Duodenal mucosa (tissue), 2 donors: Measurements from ENCODE around the gene SMCP.

Source experiments
- H3K27ac ChIP-seq: one replicate; pipeline ENCODE4 v1.7.0; 2013; ENCODE audit warnings: low read depth, low read length
- H3K27me3 ChIP-seq, 2 donors: one replicate each; pipeline ENCODE4 v1.7.0; 2013; ENCODE audit warnings: low read length in 2 of 2, control low read depth in 1 of 2; ENCODE audit not compliant: insufficient read depth in 2 of 2, control insufficient read depth in 1 of 2
- H3K36me3 ChIP-seq, 2 donors: one replicate each; pipeline ENCODE4 v1.7.0; 2013; ENCODE audit warnings: low read length in 2 of 2, control low read depth in 1 of 2; ENCODE audit not compliant: insufficient read depth in 2 of 2, control insufficient read depth in 1 of 2
- H3K4me1 ChIP-seq, 2 donors: one replicate each; pipeline ENCODE4 v1.7.0; 2013; ENCODE audit warnings: low read length in 2 of 2, control low read depth in 1 of 2; ENCODE audit not compliant: insufficient read depth in 2 of 2, control insufficient read depth in 1 of 2
- H3K4me3 ChIP-seq, 2 donors: one replicate each; pipeline ENCODE4 v1.7.0; 2013; ENCODE audit warnings: low read length in 2 of 2, low read depth in 1 of 2
- H3K9ac ChIP-seq, 2 donors: one replicate each; pipeline ENCODE4 v1.7.0; 2013; ENCODE audit warnings: low read length in 2 of 2, low read depth in 1 of 2
- H3K9me3 ChIP-seq, 2 donors: one replicate each; pipeline ENCODE4 v1.7.0; 2013; ENCODE audit warnings: low read length in 2 of 2, control low read depth in 1 of 2; ENCODE audit not compliant: control insufficient read depth in 1 of 2

SMCP gene, protein sequence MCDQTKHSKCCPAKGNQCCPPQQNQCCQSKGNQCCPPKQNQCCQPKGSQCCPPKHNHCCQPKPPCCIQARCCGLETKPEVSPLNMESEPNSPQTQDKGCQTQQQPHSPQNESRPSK

DNA sequence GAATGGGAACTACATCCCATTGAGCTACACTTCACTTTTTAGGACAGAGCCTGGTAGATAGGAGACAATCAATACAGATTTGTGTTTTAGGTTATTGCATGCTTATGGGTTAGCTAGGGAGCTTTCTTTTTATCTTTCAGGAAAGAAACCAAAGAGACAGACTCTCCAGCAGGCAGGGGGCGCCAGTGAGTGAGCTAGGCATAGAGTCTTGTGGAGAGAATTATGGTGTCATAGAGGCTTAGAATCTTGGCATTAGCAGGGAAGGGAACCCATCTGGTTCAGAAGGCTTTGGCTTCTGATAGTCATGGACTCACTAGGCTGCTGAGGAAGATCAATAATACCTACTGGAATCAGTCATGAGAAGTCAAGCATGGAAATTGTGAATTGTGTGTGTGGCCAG is at the start of gene SMCP:
TSS of gene SMCP (plus strand) at position 281 of the 400 bp plus-strand sequence. CDS start 6,101 bp downstream, outside the sequence.
- Histone ChIP-seq H3K36me3 (no peaks in the 10 kb centered on the region), H3K27ac (no peak within 1 kb of the TSS), H3K9me3 (no peaks in the 10 kb centered on the region), H3K4me3 (no peak within 1 kb of the TSS), H3K27me3 (no peaks in the 10 kb centered on the region), H3K4me1 (no peaks in the 10 kb centered on the region), H3K9ac (no peak within 1 kb of the TSS)

DNA sequence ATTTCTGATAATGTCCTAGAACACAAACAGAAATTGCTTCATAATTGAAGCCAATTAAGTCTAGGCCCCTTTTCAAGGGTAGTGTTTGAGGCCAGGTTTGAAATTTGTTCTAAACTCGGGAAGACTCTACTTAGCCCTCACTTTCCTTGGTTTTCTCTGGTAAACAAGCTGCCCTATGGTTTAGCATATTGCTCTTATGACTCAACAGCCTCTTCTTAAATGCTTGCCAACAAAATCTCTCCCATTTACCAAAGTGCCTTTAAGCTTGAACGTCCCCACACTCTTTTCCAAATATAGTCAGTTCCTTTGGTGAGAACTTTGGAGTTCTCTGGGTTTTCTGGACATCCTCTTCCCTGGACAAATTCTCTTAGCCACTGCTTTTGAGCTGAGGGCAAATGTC is 41.3 kb upstream of the SMCP start:
- Histone ChIP-seq H3K27me3 (no peaks in the 10 kb centered on the region), H3K9ac (no peak overlapping the region), H3K4me1 (no peaks in the 10 kb centered on the region), H3K27ac (no peak overlapping the region), H3K9me3 (no peaks in the 10 kb centered on the region), H3K4me3 (no peak overlapping the region), H3K36me3 (no peaks in the 10 kb centered on the region)

DNA sequence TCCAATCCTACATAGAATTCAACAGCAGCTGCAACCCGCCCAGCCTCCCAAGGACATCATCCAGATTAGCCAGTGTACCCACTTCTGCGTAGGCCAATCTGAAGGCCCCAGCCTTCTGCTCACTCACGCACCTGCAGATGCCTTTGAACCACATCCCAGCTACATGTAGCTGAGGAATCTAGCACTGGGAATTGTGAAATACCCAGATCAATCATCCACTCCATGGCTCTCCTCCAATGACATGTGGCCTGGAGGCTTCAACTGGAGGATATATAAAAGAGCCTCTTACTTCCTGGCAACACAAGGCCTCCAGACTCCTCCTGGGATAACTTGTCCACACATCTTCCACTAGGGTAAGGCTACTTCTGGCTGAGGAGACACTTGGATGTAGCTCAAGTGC is 35.6 kb upstream of the SMCP start, which contains the start of gene LCE6A:
TSS of gene LCE6A (plus strand) at position 301 of the 400 bp plus-strand sequence. CDS start 665 bp downstream, outside the sequence.
- Histone ChIP-seq H3K36me3 (no peaks in the 10 kb centered on the region), H3K9ac (no peak within 1 kb of the TSS), H3K27ac (no peak within 1 kb of the TSS), H3K9me3 (no peaks in the 10 kb centered on the region), H3K4me1 (no peaks in the 10 kb centered on the region), H3K4me3 (no peak within 1 kb of the TSS), H3K27me3 (no peaks in the 10 kb centered on the region)

DNA sequence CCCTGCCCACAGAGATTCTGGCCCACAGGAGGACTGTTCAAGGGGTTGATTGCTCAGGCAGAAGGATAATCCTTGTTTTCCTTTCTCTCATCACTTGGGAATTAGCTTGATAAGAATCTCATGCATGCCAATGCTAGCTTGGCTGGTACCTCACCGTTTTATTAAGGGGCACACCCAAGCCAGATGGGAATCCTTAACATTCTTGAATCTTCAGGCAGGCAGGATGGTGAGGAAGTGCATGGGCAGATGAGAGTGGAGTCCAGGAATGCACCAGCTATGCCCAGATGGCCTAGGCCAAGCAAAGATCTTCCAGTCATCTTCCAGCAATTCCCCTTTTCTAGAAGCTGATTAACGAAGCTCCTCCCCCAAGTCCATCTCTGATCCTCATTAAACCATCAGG is 22.5 kb upstream of the SMCP start:
- Histone ChIP-seq H3K4me3 (no peak overlapping the region), H3K9ac (no peak overlapping the region), H3K27ac (no peak overlapping the region), H3K9me3 (no peaks in the 10 kb centered on the region), H3K36me3 (no peaks in the 10 kb centered on the region), H3K4me1 (no peaks in the 10 kb centered on the region), H3K27me3 (no peaks in the 10 kb centered on the region)

DNA sequence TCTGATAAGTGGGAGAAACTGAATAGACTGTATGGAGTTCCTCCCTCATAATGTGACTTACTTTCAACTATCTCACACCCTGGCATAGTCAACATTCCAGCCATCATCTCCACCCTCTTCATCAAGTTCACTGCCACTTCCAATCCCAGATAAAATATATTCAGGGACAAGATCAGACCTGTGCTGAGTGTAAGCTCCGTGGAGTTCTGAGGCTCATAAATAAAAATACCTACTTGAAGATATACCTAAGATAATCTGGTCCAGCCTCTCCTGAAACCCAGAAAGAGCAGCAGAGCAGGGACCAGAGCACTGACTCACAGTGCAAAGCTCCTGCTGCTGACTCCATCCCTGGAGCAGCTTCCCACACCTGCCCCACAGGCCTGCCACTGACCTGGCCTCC is 20.1 kb upstream of the SMCP start:
- H3K36me3 ChIP-seq, result no peaks in the 10 kb centered on the region
- H3K27ac ChIP-seq, result no peak overlapping the region
- no peaks in the 10 kb centered on the region for H3K4me1 ChIP-seq
- H3K9ac ChIP-seq, result no peak overlapping the region
- H3K27me3 ChIP-seq, result no peaks in the 10 kb centered on the region
- no peak overlapping the region for H3K4me3 ChIP-seq
- H3K9me3 ChIP-seq, result no peaks in the 10 kb centered on the region

DNA sequence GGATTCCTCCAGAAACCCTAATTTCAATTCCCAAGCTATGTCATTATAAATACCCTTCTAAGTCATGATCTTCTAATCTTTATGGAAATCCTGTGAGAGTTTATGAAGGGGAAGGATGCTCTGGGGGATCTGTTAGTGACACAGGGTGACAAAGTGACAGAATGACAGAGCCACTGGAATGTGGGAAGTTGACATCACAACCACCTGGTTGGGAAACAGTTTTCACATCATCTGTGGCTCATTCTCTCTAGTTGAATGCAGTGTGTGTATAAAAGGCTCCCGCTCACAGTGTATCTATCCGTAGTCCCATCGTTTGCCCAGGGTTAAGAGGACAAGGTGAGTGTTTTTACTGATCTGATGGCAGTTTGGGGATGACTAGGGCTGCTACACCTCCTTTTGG is 18.4 kb upstream of the SMCP start, which contains the start of gene LCE7A:
TSS of gene LCE7A (plus strand) at position 301 of the 400 bp plus-strand sequence. CDS start 702 bp downstream, outside the sequence.
- Histone ChIP-seq H3K4me1 (no peaks in the 10 kb centered on the region), H3K9me3 (no peaks in the 10 kb centered on the region), H3K27me3 (no peaks in the 10 kb centered on the region), H3K27ac (no peak within 1 kb of the TSS), H3K36me3 (no peaks in the 10 kb centered on the region), H3K9ac (no peak within 1 kb of the TSS), H3K4me3 (no peak within 1 kb of the TSS)

DNA sequence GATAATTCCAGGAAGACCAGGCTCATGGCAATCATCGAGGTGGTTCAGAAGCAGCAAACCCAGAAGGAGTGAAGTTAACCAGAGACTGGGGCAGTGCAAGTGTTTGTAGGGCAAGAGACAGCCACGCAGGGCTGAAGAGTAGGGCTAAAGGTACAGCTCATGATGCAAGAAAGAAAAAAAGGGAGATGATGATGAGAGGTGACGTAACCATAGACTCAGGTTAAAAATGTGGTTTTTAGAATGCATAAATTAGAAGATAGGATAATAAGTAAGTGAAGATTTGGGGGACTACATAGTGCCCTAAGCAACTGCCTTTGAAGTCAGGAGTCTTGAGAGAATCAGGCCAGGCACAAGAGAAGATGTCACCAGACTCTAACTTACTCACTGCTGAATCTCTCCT is 18.0 kb upstream of the SMCP start:
- Histone ChIP-seq H3K27ac (no peak overlapping the region), H3K27me3 (no peaks in the 10 kb centered on the region), H3K4me3 (no peak overlapping the region), H3K36me3 (no peaks in the 10 kb centered on the region), H3K9ac (no peak overlapping the region), H3K9me3 (no peaks in the 10 kb centered on the region), H3K4me1 (no peaks in the 10 kb centered on the region)

DNA sequence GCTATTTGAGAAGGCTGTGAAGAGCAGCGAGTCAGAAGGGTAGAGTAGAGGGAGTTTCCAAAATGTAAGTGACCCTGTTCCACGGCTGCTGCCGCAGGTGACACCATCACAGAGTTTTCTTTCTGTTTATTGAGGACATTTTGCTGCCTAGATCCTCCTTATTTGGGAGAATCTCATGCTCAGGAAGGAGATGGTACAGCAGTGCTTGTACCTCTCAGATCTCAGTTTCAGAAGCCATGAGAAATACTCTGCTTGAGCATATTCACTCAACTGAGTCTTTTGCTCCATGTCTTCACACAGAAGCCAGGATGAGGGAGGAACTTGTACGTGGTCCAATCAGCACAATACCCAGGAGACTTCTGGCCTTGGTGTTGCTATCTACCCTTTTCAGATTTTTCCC is 16.7 kb upstream of the SMCP start:
- Histone ChIP-seq H3K27me3 (no peaks in the 10 kb centered on the region), H3K4me1 (no peaks in the 10 kb centered on the region), H3K9me3 (no peaks in the 10 kb centered on the region), H3K27ac (no peak overlapping the region), H3K4me3 (no peak overlapping the region), H3K36me3 (no peaks in the 10 kb centered on the region), H3K9ac (no peak overlapping the region)

DNA sequence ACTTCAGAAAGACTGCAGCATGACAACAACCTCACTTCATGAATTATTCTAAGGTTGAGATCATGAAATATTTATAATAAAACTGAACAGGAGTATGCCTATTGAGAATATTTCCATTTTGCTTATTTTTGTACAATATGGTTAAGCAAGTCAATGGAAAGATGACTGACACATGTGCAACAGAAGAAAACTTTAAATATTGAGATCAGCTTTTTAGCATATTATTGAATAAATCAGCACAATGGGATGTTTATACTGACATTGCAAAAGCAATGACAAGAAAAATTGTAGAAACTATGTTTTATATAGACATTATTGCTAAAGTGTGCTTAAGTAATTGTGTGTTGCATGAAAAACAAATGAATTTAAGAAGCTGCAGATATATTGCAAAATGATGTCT is 13.7 kb upstream of the SMCP start:
- H3K4me1 ChIP-seq, result no peaks in the 10 kb centered on the region
- H3K36me3 ChIP-seq, result no peaks in the 10 kb centered on the region
- no peaks in the 10 kb centered on the region for H3K27me3 ChIP-seq
- no peak overlapping the region for H3K27ac ChIP-seq
- H3K9me3 ChIP-seq, result no peaks in the 10 kb centered on the region
- H3K4me3 ChIP-seq, result no peak overlapping the region
- no peak overlapping the region for H3K9ac ChIP-seq

DNA sequence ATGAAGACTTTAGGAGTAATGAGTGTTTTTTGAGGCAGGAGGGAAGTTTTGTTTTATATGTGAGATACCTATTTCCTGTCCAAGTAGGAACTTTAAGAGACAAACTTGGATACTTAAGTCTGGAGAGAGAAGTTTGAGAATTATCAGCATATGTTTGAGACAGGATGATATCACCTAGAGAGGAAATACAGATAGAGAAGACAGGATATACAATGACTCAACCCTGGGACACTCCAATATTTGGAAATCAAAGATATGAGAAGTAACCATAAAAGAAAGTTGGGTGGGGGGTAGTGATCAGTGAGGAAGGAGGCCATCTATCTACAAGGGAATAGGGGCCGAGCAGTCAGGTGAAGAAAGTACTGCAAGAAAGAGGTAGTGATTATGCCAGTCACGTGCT is 11.8 kb upstream of the SMCP start:
- no peaks in the 10 kb centered on the region for H3K27me3 ChIP-seq
- H3K36me3 ChIP-seq, result no peaks in the 10 kb centered on the region
- no peak overlapping the region for H3K9ac ChIP-seq
- H3K27ac ChIP-seq, result no peak overlapping the region
- H3K4me1 ChIP-seq, result no peaks in the 10 kb centered on the region
- no peak overlapping the region for H3K4me3 ChIP-seq
- H3K9me3 ChIP-seq, result no peaks in the 10 kb centered on the region
